Mesendoderm (in vitro differentiated cells): Measurements from ENCODE around the gene MRM1.
A peak's percentile ranks its signal among the peaks of the same experiment; 100 is the strongest.

ENCODE experiments used
- DNase-seq: peaks from one replicate; pipeline ENCODE4 v3.0.0; 2013
- H2AK5ac ChIP-seq: 2 replicates; pipeline ENCODE4 v1.6.1; 2013; ENCODE audit warnings: low read length, inconsistent platforms
- H2BK120ac ChIP-seq: 2 replicates; pipeline ENCODE4 v1.6.1; 2013; ENCODE audit warnings: low read depth, mild to moderate bottlenecking, low read length, moderate library complexity, mixed read lengths
- H2BK15ac ChIP-seq: replicated peaks from 2 replicates; pipeline ENCODE4 v1.6.1; 2013; ENCODE audit warnings: low read depth, mild to moderate bottlenecking, moderate library complexity
- H2BK5ac ChIP-seq: 2 replicates; pipeline ENCODE4 v1.6.1; 2013; ENCODE audit warnings: low read length, inconsistent platforms
- H3K18ac ChIP-seq: 2 replicates; pipeline ENCODE4 v1.6.1; 2013; ENCODE audit warnings: mild to moderate bottlenecking, low read length, mixed read lengths
- H3K23ac ChIP-seq: one replicate; pipeline ENCODE4 v1.6.1; 2013; ENCODE audit warnings: low read length
- H3K27ac ChIP-seq: 2 replicates; pipeline ENCODE4 v1.5.1; 2013; ENCODE audit warnings: low read depth, mild to moderate bottlenecking, inconsistent platforms, low read length, moderate library complexity
- H3K27me3 ChIP-seq: 2 replicates; pipeline ENCODE4 v1.6.1; 2013; ENCODE audit warnings: low read length, control low read depth, mild to moderate bottlenecking, inconsistent platforms; ENCODE audit not compliant: insufficient read depth, poor library complexity
- H3K36me3 ChIP-seq: 2 replicates; pipeline ENCODE4 v1.6.1; 2013; ENCODE audit warnings: low read length, inconsistent platforms; ENCODE audit not compliant: control insufficient read depth, insufficient read depth
- H3K4ac ChIP-seq: one replicate; pipeline ENCODE4 v1.6.1; 2013; ENCODE audit warnings: low read depth, mild to moderate bottlenecking, low read length, moderate library complexity
- H3K4me1 ChIP-seq: 2 replicates; pipeline ENCODE4 v1.6.1; 2013; ENCODE audit warnings: low read depth, low read length, inconsistent platforms; ENCODE audit not compliant: control insufficient read depth
- H3K4me2 ChIP-seq: 2 replicates; pipeline ENCODE4 v1.6.1; 2013; ENCODE audit warnings: low read length
- H3K4me3 ChIP-seq: 2 replicates; pipeline ENCODE4 v1.5.1; 2013; ENCODE audit warnings: mild to moderate bottlenecking, low read length
- H3K56ac ChIP-seq: one replicate; pipeline ENCODE4 v1.6.1; 2013; ENCODE audit warnings: low read length
- H3K79me1 ChIP-seq: 2 replicates; pipeline ENCODE4 v1.6.1; 2013; ENCODE audit warnings: low read length, inconsistent platforms
- H3K79me2 ChIP-seq: 2 replicates; pipeline ENCODE4 v1.6.1; 2013; ENCODE audit warnings: mild to moderate bottlenecking, low read length; ENCODE audit not compliant: control insufficient read depth, insufficient read depth
- H3K9ac ChIP-seq: 2 replicates; pipeline ENCODE4 v1.6.1; 2013; ENCODE audit warnings: low read length, inconsistent platforms
- H4K5ac ChIP-seq: one replicate; pipeline ENCODE4 v1.6.1; 2013; ENCODE audit warnings: low read length
- H4K8ac ChIP-seq: one replicate; pipeline ENCODE4 v1.6.1; 2013; ENCODE audit warnings: low read depth, mild to moderate bottlenecking, control low read depth, low read length, moderate library complexity
- WGBS: extraction: QIAGEN DNeasy Blood & Tissue Kit; methylation state at CpG from one replicate; pipeline ENCODE4 v1.1.7; 2013; ENCODE audit warnings: low lambda C conversion rate, missing lambda C conversion rate; ENCODE audit not compliant: insufficient coverage; ENCODE audit errors: extremely low coverage; 5-methylcytosine and 5-hydroxymethylcytosine counted together

MRM1 gene

GRCh38 chr17:36592316-36592715 is 9.1 kb upstream of the MRM1 start:
- DNase-seq: peak; percentile 60
- no peaks in the 10 kb centered on the region for H3K27me3 ChIP-seq
- H3K27ac ChIP-seq: no peak overlapping the region

GRCh38 chr17:36592716-36593321 is 8.6 kb upstream of the MRM1 start:
- H3K18ac ChIP-seq: no peak overlapping the region
- H3K56ac ChIP-seq: peak overlapping the region; percentile 91
- H4K5ac ChIP-seq: no peak overlapping the region
- no peak overlapping the region for H3K4ac ChIP-seq
- no peak overlapping the region for H3K27ac ChIP-seq
- no peak overlapping the region for H2BK120ac ChIP-seq
- no peak overlapping the region for H3K23ac ChIP-seq
- no CpG with 5 or more reads among the region's 4 CpGs for WGBS
- no peak overlapping the region for H2BK5ac ChIP-seq
- H3K4me1 ChIP-seq: peaks cover 2% of the 10 kb centered on the region
- DNase-seq: peak; percentile 53
- H3K9ac ChIP-seq: peak overlapping the region; percentile 86
- no peak overlapping the region for H2AK5ac ChIP-seq
- H4K8ac ChIP-seq: no peak overlapping the region
- H3K27me3 ChIP-seq: no peaks in the 10 kb centered on the region
- H2BK15ac ChIP-seq: no peak overlapping the region
- peaks cover 2% of the 10 kb centered on the region for H3K36me3 ChIP-seq
- peak overlapping the region; percentile 69 for H3K4me3 ChIP-seq
- H3K79me2 ChIP-seq: peaks cover 11% of the 10 kb centered on the region
- peak overlapping the region; percentile 71 for H3K4me2 ChIP-seq
- H3K79me1 ChIP-seq: peaks cover 10% of the 10 kb centered on the region

More at GRCh38 chr17:36592316-36592715, 9.1 kb upstream of the MRM1 start:
- Histone ChIP-seq H2BK15ac (no peak overlapping the region), H3K4me2 (peak overlapping the region; percentile 71), H3K4me1 (peaks cover 2% of the 10 kb centered on the region), H4K8ac (no peak overlapping the region), H3K4me3 (peak overlapping the region; percentile 69), H3K9ac (peak overlapping the region; percentile 86), H3K23ac (no peak overlapping the region), H2AK5ac (no peak overlapping the region), H3K18ac (peak overlapping the region; percentile 62), H3K36me3 (no peaks in the 10 kb centered on the region), H4K5ac (no peak overlapping the region), H3K4ac (peak overlapping the region; percentile 8), H3K79me1 (peaks cover 10% of the 10 kb centered on the region), H2BK5ac (no peak overlapping the region), H3K56ac (peak overlapping the region; percentile 91), H2BK120ac (no peak overlapping the region), H3K79me2 (peaks cover 11% of the 10 kb centered on the region)
- WGBS: no CpG with 5 or more reads among the region's 20 CpGs

GRCh38 chr17:36593656-36594316 is 7.6 kb upstream of the MRM1 start:
- Histone ChIP-seq H3K79me1 (peaks cover 10% of the 10 kb centered on the region), H3K4me2 (no peak overlapping the region), H3K23ac (no peak overlapping the region), H2BK5ac (no peak overlapping the region), H2AK5ac (no peak overlapping the region), H3K4me1 (peaks cover 2% of the 10 kb centered on the region), H3K36me3 (peaks cover 2% of the 10 kb centered on the region), H3K56ac (no peak overlapping the region), H4K5ac (no peak overlapping the region), H2BK15ac (no peak overlapping the region), H4K8ac (no peak overlapping the region), H3K18ac (no peak overlapping the region), H3K9ac (no peak overlapping the region), H3K27me3 (no peaks in the 10 kb centered on the region), H3K27ac (no peak overlapping the region), H2BK120ac (no peak overlapping the region), H3K4ac (no peak overlapping the region), H3K79me2 (peaks cover 11% of the 10 kb centered on the region), H3K4me3 (no peak overlapping the region)
- DNase-seq: peak; percentile 26
- no CpG with 5 or more reads among the region's 8 CpGs for WGBS

- H3K4me1 ChIP-seq: peaks cover 2% of the 10 kb centered on the region
- H3K79me2 ChIP-seq: peaks cover 11% of the 10 kb centered on the region
- no CpG with 5 or more reads among the region's 13 CpGs for WGBS
- no peak overlapping the region for H2AK5ac ChIP-seq
- no peak overlapping the region for H3K4me2 ChIP-seq
- no peak overlapping the region for H3K4ac ChIP-seq
- no peak overlapping the region for H3K9ac ChIP-seq
- no peak overlapping the region for H3K23ac ChIP-seq
- no peak overlapping the region for H3K4me3 ChIP-seq
- H3K18ac ChIP-seq: no peak overlapping the region
- no peaks in the 10 kb centered on the region for H3K27me3 ChIP-seq
- H2BK5ac ChIP-seq: no peak overlapping the region
- H3K56ac ChIP-seq: no peak overlapping the region
- H3K27ac ChIP-seq: no peak overlapping the region
- H3K79me1 ChIP-seq: peaks cover 10% of the 10 kb centered on the region
- no peak overlapping the region for H4K8ac ChIP-seq
- peaks cover 2% of the 10 kb centered on the region for H3K36me3 ChIP-seq
- H2BK120ac ChIP-seq: no peak overlapping the region
- no peak overlapping the region for H4K5ac ChIP-seq
- H2BK15ac ChIP-seq: no peak overlapping the region
- DNase-seq: no peak
Measured at GRCh38 chr17:36594626-36595401, 6.6 kb upstream of the MRM1 start.

GRCh38 chr17:36597226-36597625 is 4.2 kb upstream of the MRM1 start:
- no peak overlapping the region for H3K4ac ChIP-seq
- peaks cover 2% of the 10 kb centered on the region for H3K36me3 ChIP-seq
- H3K4me1 ChIP-seq: peaks cover 6% of the 10 kb centered on the region
- peaks cover 11% of the 10 kb centered on the region for H3K79me2 ChIP-seq
- no peak overlapping the region for H3K9ac ChIP-seq
- no peak for DNase-seq
- H4K8ac ChIP-seq: no peak overlapping the region
- no peak overlapping the region for H2BK15ac ChIP-seq
- H3K27me3 ChIP-seq: no peaks in the 10 kb centered on the region
- H4K5ac ChIP-seq: no peak overlapping the region
- H3K79me1 ChIP-seq: peaks cover 12% of the 10 kb centered on the region
- WGBS: no CpG with 5 or more reads among the region's 6 CpGs
- H3K18ac ChIP-seq: no peak overlapping the region
- no peak overlapping the region for H2BK5ac ChIP-seq
- H3K27ac ChIP-seq: no peak overlapping the region
- H3K56ac ChIP-seq: no peak overlapping the region
- no peak overlapping the region for H2BK120ac ChIP-seq
- no peak overlapping the region for H2AK5ac ChIP-seq
- no peak overlapping the region for H3K4me3 ChIP-seq
- H3K4me2 ChIP-seq: no peak overlapping the region
- no peak overlapping the region for H3K23ac ChIP-seq
